ENCODE measurements around the gene MYF6.

DNA sequence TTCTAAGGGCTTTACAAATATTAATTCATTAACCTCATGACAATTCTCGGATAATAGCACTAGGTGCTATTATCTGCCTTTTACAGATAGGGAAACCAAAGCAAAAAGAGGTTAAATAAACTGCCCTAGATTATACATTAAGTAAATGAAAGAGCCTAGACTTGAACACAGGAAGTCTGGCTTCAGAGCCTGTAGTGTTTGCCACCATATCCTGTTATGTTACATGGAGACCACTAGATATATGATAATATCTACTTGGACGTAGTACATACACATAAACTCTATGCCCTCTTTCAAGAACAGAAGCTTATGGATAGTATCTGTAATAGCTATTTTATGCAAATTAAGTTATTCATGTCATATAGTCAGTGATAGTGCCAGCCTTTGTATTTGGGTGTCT, 16.9 kb upstream of the MYF6 start:
- TF ChIP-seq EZH2 (IDR thresholded peaks at IDR 0.05) (no peak), EZH2phosphoT487 (IDR thresholded peaks at IDR 0.05) (no peak)
- TF ChIP-seq, protein P1, sequence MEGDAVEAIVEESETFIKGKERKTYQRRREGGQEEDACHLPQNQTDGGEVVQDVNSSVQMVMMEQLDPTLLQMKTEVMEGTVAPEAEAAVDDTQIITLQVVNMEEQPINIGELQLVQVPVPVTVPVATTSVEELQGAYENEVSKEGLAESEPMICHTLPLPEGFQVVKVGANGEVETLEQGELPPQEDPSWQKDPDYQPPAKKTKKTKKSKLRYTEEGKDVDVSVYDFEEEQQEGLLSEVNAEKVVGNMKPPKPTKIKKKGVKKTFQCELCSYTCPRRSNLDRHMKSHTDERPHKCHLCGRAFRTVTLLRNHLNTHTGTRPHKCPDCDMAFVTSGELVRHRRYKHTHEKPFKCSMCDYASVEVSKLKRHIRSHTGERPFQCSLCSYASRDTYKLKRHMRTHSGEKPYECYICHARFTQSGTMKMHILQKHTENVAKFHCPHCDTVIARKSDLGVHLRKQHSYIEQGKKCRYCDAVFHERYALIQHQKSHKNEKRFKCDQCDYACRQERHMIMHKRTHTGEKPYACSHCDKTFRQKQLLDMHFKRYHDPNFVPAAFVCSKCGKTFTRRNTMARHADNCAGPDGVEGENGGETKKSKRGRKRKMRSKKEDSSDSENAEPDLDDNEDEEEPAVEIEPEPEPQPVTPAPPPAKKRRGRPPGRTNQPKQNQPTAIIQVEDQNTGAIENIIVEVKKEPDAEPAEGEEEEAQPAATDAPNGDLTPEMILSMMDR (IDR thresholded peaks at IDR 0.05), result no peak

Data from neural progenitor cell (in vitro differentiated cells).